GM19455 (cell line): Measurements from ENCODE around the gene GLRA1.
"Not testable (repeated sequence)": the region's sequence is repeated elsewhere in the genome, so short reads cannot be mapped to it uniquely, and the experiment has no call there.

ENCODE experiments used
- ATAC-seq: cut with Tn5 transposase; IDR thresholded peaks from one replicate; pipeline ENCODE4 v1.9.1; 2021; ENCODE audit not compliant: unreplicated experiment

GLRA1 gene

GRCh38 chr5:151820903-151821302, 103.7 kb downstream of the GLRA1 start:
- no peak for ATAC-seq

- ATAC-seq: no peak
These were observed 104.4 kb downstream of the GLRA1 start for GRCh38 chr5:151820271-151820670.

- no peak for ATAC-seq
These were observed 104.8 kb downstream of the GLRA1 start for GRCh38 chr5:151819830-151820229.

GRCh38 chr5:151815051-151815450, 109.6 kb downstream of the GLRA1 start:
- no peak for ATAC-seq

GRCh38 chr5:151812757-151813309, 111.8 kb downstream of the GLRA1 start:
- ATAC-seq: no peak

- no peak for ATAC-seq
These were observed 112.9 kb downstream of the GLRA1 start for GRCh38 chr5:151811593-151812321.

- ATAC-seq: no peak
These were observed 113.8 kb downstream of the GLRA1 start for GRCh38 chr5:151810897-151811296.

GRCh38 chr5:151810449-151810848, 114.2 kb downstream of the GLRA1 start:
- ATAC-seq: no peak

- no peak for ATAC-seq
These were observed 116.0 kb downstream of the GLRA1 start for GRCh38 chr5:151808451-151809169.

GRCh38 chr5:151805414-151806223, 119.0 kb downstream of the GLRA1 start:
- ATAC-seq: no peak

GRCh38 chr5:151800532-151800931, 124.1 kb downstream of the GLRA1 start:
- no peak for ATAC-seq

- no peak for ATAC-seq
These were observed 125.2 kb downstream of the GLRA1 start for GRCh38 chr5:151799407-151799806.

- ATAC-seq: no peak
These were observed 126.0 kb downstream of the GLRA1 start for GRCh38 chr5:151798674-151799073.

GRCh38 chr5:151795426-151795825, 129.2 kb downstream of the GLRA1 start:
- no peak for ATAC-seq

- ATAC-seq: no peak
These were observed 131.3 kb downstream of the GLRA1 start for GRCh38 chr5:151793358-151793757.

- no peak for ATAC-seq
These were observed 136.8 kb downstream of the GLRA1 start for GRCh38 chr5:151787817-151788216.

- no peak for ATAC-seq
These were observed 138.2 kb downstream of the GLRA1 start for GRCh38 chr5:151786468-151786867.

GRCh38 chr5:151784141-151784540, 140.5 kb downstream of the GLRA1 start:
- no peak for ATAC-seq

- not testable (repeated sequence) for ATAC-seq
These were observed 141.0 kb downstream of the GLRA1 start for GRCh38 chr5:151783664-151784063.

- ATAC-seq: no peak
These were observed 143.4 kb downstream of the GLRA1 start for GRCh38 chr5:151781201-151781600.

- no peak for ATAC-seq
These were observed 144.3 kb downstream of the GLRA1 start for GRCh38 chr5:151780348-151780747.
